Smooth muscle cell of the coronary artery (primary cell): ENCODE data around the gene TMEM116. TPM values are rescaled to one million over a fixed set of nuclear protein-coding genes. Genes with fewer than 3 reads are reported as not detected.

Source experiments
- total RNA-seq: library from RNA; depleted of rRNA; stranded (reverse); fragments of >200 nt; gene quantifications from 2 replicates; pipeline ENCODE4 v1.2.3, GENCODE V29; 2014; ENCODE audit warnings: low replicate concordance

TMEM116 gene
- 3.5 and 10.4 TPM in 2 replicates for total RNA-seq

GRCh38 chr12:112012775-112013600, at the start of gene TMEM116, which contains the start of gene ERP29:
Gene TMEM116, minus strand, starts transcription at chr12:112013165. Its CDS starts 7,895 bp downstream, at chr12:112005270.
Gene ERP29, plus strand, starts transcription at chr12:112013426. Its CDS starts 40 bp downstream, at chr12:112013466.

Other genes starting within 250 kb of the TMEM116 start
- 52.9 and 55.0 TPM in 2 replicates for gene ALDH2, start 246.2 kb downstream of the TMEM116 start, total RNA-seq
- gene MAPKAPK5, start 170.9 kb downstream of the TMEM116 start, total RNA-seq = 18.3 and 26.5 TPM in 2 replicates
- 80.3 and 155 TPM in 2 replicates for gene ERP29, start 261 bp upstream of the TMEM116 start, total RNA-seq
- gene NAA25, start 95.6 kb upstream of the TMEM116 start, total RNA-seq = 6.1 and 14.5 TPM in 2 replicates
- gene TRAFD1, start 112.4 kb upstream of the TMEM116 start, total RNA-seq = 33.0 and 39.3 TPM in 2 replicates